K562 (cell line): ENCODE data around the gene CREB5. TPM values are rescaled to one million over a fixed set of nuclear protein-coding genes. Genes with fewer than 3 reads are reported as not detected.

Experiments used
- ATAC-seq: fragments of 200-7000 bp; cut with Tn5 transposase; 3 replicates; pipeline ENCODE4 v1.9.1; 2020; ENCODE audit warnings: moderate library complexity
- BruUV-seq: library from RNA; stranded (reverse); fragments of 400-500 nt; replicated peaks from 2 replicates; lab custom pipeline; 2021; lab: Mats Ljungman, UMichigan
- CTCF ChIA-PET: fragments of 300-600 bp; formaldehyde crosslinking; extraction: SDS; loops from one replicate; lab custom pipeline; 2021; ENCODE audit warnings: low intra/inter-chr PET ratio; lab: Yijun Ruan, JAX
- POLR2A ChIA-PET: fragments of 300-600, 350-650 bp; sonication (Branson Sonifier 250); formaldehyde crosslinking; extraction: SDS; loops from one replicate; lab custom pipeline; 2021; ENCODE audit warnings: antibody characterized with exemption, inconsistent platforms; lab: Yijun Ruan, JAX
- DNase-seq, 4 experiments: peaks; one replicate each; pipeline versions ENCODE4 v3.0.0 to v3.0.0-alpha.2; 2011 to 2018; ENCODE audit warnings: low spot score in 3 of 4, mixed read lengths in 3 of 4; ENCODE audit errors: extremely low read depth in 1 of 4
- FAIRE-seq: peaks from 2 replicates; lab custom pipeline; 2011; peaks lifted over from hg19 to GRCh38; lab: Jason Lieb, UNC
- H2AFZ ChIP-seq: 2 replicates; pipeline ENCODE4 v1.6.0; 2011; ENCODE audit warnings: low read depth, low read length, control low read depth, inconsistent platforms
- H3K27ac ChIP-seq: fragments of 200-600 bp; 3 replicates; pipeline ENCODE4 v1.8.0; 2011; ENCODE audit warnings: low read depth, mild to moderate bottlenecking, control low read depth, inconsistent platforms, low read length, moderate library complexity, mixed read lengths; ENCODE audit errors: extremely low read depth
- H3K27me3 ChIP-seq, 2 experiments: fragments of 300-600 bp in 1 of 2; 2 replicates in 1 of 2; 3 replicates in 1 of 2; pipeline versions ENCODE4 v1.6.0 to v1.8.0; 2011; ENCODE audit warnings: inconsistent platforms in 2 of 2, low read length in 2 of 2, mild to moderate bottlenecking in 1 of 2, mixed read lengths in 1 of 2, moderate library complexity in 1 of 2; ENCODE audit not compliant: control insufficient read depth in 2 of 2, insufficient read depth in 2 of 2
- H3K36me3 ChIP-seq: fragments of 300-600 bp; 3 replicates; pipeline ENCODE4 v1.8.0; 2011; ENCODE audit warnings: mild to moderate bottlenecking, low read length, inconsistent platforms; ENCODE audit not compliant: control insufficient read depth, insufficient read depth
- H3K4me1 ChIP-seq, 2 experiments: fragments of 200-600 bp in 1 of 2; replicated peaks in 1 of 2; 2 replicates in 1 of 2; 3 replicates in 1 of 2; pipeline versions ENCODE4 v1.5.1 to v1.8.0; 2011; ENCODE audit warnings: inconsistent platforms in 2 of 2, low read length in 2 of 2, mild to moderate bottlenecking in 1 of 2, mixed read lengths in 1 of 2, moderate library complexity in 1 of 2; ENCODE audit not compliant: control insufficient read depth in 2 of 2, insufficient read depth in 2 of 2
- H3K4me2 ChIP-seq: 2 replicates; pipeline ENCODE4 v1.6.1; 2011; ENCODE audit warnings: low read length, control low read depth, inconsistent platforms, mixed read lengths; ENCODE audit not compliant: insufficient read depth
- H3K4me3 ChIP-seq: fragments of 200-600 bp; sonication (generic), shearing (Covaris generic); 2 replicates; pipeline ENCODE4 v1.5.1; 2016; ENCODE audit warnings: control low read depth, inconsistent platforms
- H3K79me2 ChIP-seq: fragments of 200-600 bp; 3 replicates; pipeline ENCODE4 v1.8.0; 2011; ENCODE audit warnings: low read length, inconsistent platforms; ENCODE audit not compliant: control insufficient read depth, insufficient read depth
- H3K9ac ChIP-seq, 2 experiments: 2 replicates each; pipeline versions ENCODE4 v1.6.0 to v1.6.1; 2011; ENCODE audit warnings: low read depth in 2 of 2, low read length in 2 of 2, control low read depth in 1 of 2, inconsistent platforms in 1 of 2, mild to moderate bottlenecking in 1 of 2, mixed read lengths in 1 of 2; ENCODE audit not compliant: insufficient read depth in 1 of 2
- H3K9me1 ChIP-seq: one replicate; pipeline ENCODE4 v1.6.0; 2011; ENCODE audit warnings: inconsistent platforms, mild to moderate bottlenecking, low read length, moderate library complexity; ENCODE audit not compliant: control insufficient read depth, insufficient read depth
- H3K9me3 ChIP-seq: replicated peaks from 2 replicates; pipeline ENCODE4 v1.5.1; 2011; ENCODE audit warnings: low read depth, low read length, inconsistent platforms; ENCODE audit not compliant: control insufficient read depth, insufficient read depth
- H4K20me1 ChIP-seq: replicated peaks from 2 replicates; pipeline ENCODE4 v1.6.1; 2011; ENCODE audit warnings: low read length, inconsistent platforms, mixed read lengths; ENCODE audit not compliant: control insufficient read depth, insufficient read depth
- BCL6 ChIP-seq: fragments of 250-450 bp; sonication (Bioruptor Pico); IDR thresholded peaks from 2 replicates; pipeline ENCODE4 v1.4.0; 2020
- BCOR ChIP-seq: fragments of 450-650 bp; IDR thresholded peaks from 2 replicates; pipeline ENCODE4 v1.6.1; 2016
- EP400 ChIP-seq: fragments of 450-650 bp; IDR thresholded peaks from 2 replicates; pipeline ENCODE4 v1.6.1; 2017; ENCODE audit warnings: antibody characterized with exemption, mild to moderate bottlenecking, moderate library complexity
- EZH2 ChIP-seq: IDR thresholded peaks from 2 replicates; pipeline ENCODE4 v1.6.1; 2012; ENCODE audit warnings: low read depth, mild to moderate bottlenecking, inconsistent platforms, low read length, borderline replicate concordance
- FOS ChIP-seq: IDR thresholded peaks from 3 replicates; pipeline ENCODE4 v1.6.1; 2011; ENCODE audit not compliant: insufficient read length; ENCODE audit errors: extremely low read depth
- HINFP ChIP-seq: fragments of 450-650 bp; conservative IDR thresholded peaks from 2 replicates; pipeline ENCODE4 v1.6.1; 2016; ENCODE audit warnings: missing genetic modification characterization, low read depth, mild to moderate bottlenecking, control low read depth, missing compliant biosample characterization
- NFE2L1 ChIP-seq: fragments of 450-650 bp; IDR thresholded peaks from 2 replicates; pipeline ENCODE4 v1.6.1; 2016; ENCODE audit warnings: missing genetic modification characterization, low read depth, mild to moderate bottlenecking, missing compliant biosample characterization, moderate library complexity, borderline replicate concordance
- POLR2B ChIP-seq: fragments of 450-650 bp; IDR thresholded peaks from 2 replicates; pipeline ENCODE4 v1.6.1; 2018; ENCODE audit warnings: low read depth; ENCODE audit not compliant: partially characterized antibody
- RFX5 ChIP-seq: IDR thresholded peaks from 2 replicates; pipeline ENCODE4 v1.6.1; 2011; ENCODE audit warnings: low read depth, mild to moderate bottlenecking, improper control_type of control experiment, low read length
- STAG1 ChIP-seq: sonication (generic); formaldehyde crosslinking; IDR thresholded peaks from 2 replicates; pipeline ENCODE4 v1.5.0; 2020; ENCODE audit warnings: missing genetic modification reagents, borderline replicate concordance
- ZBED1 ChIP-seq: IDR thresholded peaks from 2 replicates; pipeline ENCODE4 v1.6.1; 2014
- ZNF76 ChIP-seq: fragments of 250-450 bp; sonication (Bioruptor Pico); IDR thresholded peaks from 2 replicates; pipeline ENCODE4 v1.4.0; 2020; ENCODE audit warnings: mild to moderate bottlenecking, moderate library complexity, borderline replicate concordance
- ZNF785 ChIP-seq: fragments of 250-450 bp; sonication (Bioruptor Pico); IDR thresholded peaks from 2 replicates; pipeline ENCODE4 v1.4.0; 2020; ENCODE audit warnings: mild to moderate bottlenecking
- WGBS: fragments of 100-300 bp; shearing (Covaris generic); methylation state at CpG from one replicate; pipeline ENCODE4 v1.1.6; 2016; ENCODE audit warnings: low coverage, mixed read lengths; ENCODE audit not compliant: insufficient coverage; ENCODE audit errors: missing lambda C conversion rate; 5-methylcytosine and 5-hydroxymethylcytosine counted together
- in situ Hi-C: fragments of 300-500 bp; cut with MboI; formaldehyde crosslinking; loops from 4 replicates; pipeline ENCODE4 v1.15.0; 2018; ENCODE audit warnings: inconsistent platforms, mixed read lengths
- intact Hi-C: fragments of 100-400 bp; cut with micrococcal nuclease; formaldehyde crosslinking; loops from 2 replicates; pipeline ENCODE4 v1.14.2; 2022
- polyA plus RNA-seq, 8 experiments: library from polyadenylated mRNA; depleted of rRNA in 4 of 8; stranded (reverse) in 5 of 8; unstranded in 3 of 8; fragments of >200 nt; fragmentation: Nextera tagmentation in 2 of 8; fragmentation: Illumina TruSeq in 1 of 8; extraction: Ambion mirVana in 2 of 8; extraction: Trizol in 1 of 8; gene quantifications; 2 replicates each; pipeline versions ENCODE4 v1.2.1 to v1.2.3, GENCODE V29; 2011 to 2014; ENCODE audit warnings: inconsistent platforms in 1 of 8, missing spikeins in 1 of 8
- total RNA-seq, 7 experiments: library from RNA; depleted of rRNA in 6 of 7; stranded (reverse); fragments of >200 nt in 6 of 7; fragmentation: Illumina TruSeq in 2 of 7; extraction: Trizol in 2 of 7; gene quantifications; 2 replicates each; pipeline versions ENCODE4 v1.2.1 to v1.2.3, GENCODE V29; 2011 to 2021; ENCODE audit warnings: low replicate concordance in 1 of 7

CREB5 gene
- total and polyA plus RNA-seq, 9 of the 15 experiments (the other 6 are each of a cell fraction or from before 2014, with no cell fraction given): 0.33 to 6.4 (median 1.8) TPM

GRCh38 chr7:28874001-28874400 is 461.7 kb downstream of the CREB5 start:
- TF ChIP-seq ZBED1 (no peak), NFE2L1 (no peak), BCL6 (no peak), STAG1 (CRISPR knock-in tag) (no peak), EP400 (no peak), RFX5 (no peak), ZNF785 (CRISPR knock-in tag) (no peak), ZNF76 (CRISPR knock-in tag) (no peak), BCOR (no peak), POLR2B (no peak), HINFP (tag) (no peak), FOS (no peak), EZH2 (no peak)

More at GRCh38 chr7:28874001-28874400, 461.7 kb downstream of the CREB5 start:
- Histone ChIP-seq H3K4me3 (no peak overlapping the region), H4K20me1 (no peaks in the 10 kb centered on the region), H3K27ac (no peak overlapping the region), H3K9me3 (no peaks in the 10 kb centered on the region), H3K36me3 (no peaks in the 10 kb centered on the region), H3K79me2 (no peaks in the 10 kb centered on the region), H3K27me3 (no peaks in the 10 kb centered on the region), H3K4me1 (no peaks in the 10 kb centered on the region), H3K9me1 (no peaks in the 10 kb centered on the region), H2AFZ (no peak overlapping the region), H3K4me2 (no peak overlapping the region), H3K9ac (no peak overlapping the region)
- intact Hi-C loops (no loop called here), in situ Hi-C loops (no loop called here)
- DNase-seq (no peak), ATAC-seq (no peak), FAIRE-seq (no peak)
- BruUV-seq: no TSS peak
- CTCF ChIA-PET: no interaction called here
- 0% methylated on average over 1 of the region's 1 CpG for WGBS
- POLR2A ChIA-PET: no interaction called here

Other genes with a start within 250 kb of the CREB5 start
- gene JAZF1, start 231.7 kb upstream of the CREB5 start, total RNA-seq (2014; rRNA removed): 0.04 TPM in 1 of 2 replicates, not detected in the other
- 0.19 TPM in 1 of 2 replicates, not detected in the other for gene JAZF1, start 231.7 kb upstream of the CREB5 start, total RNA-seq (2014; rRNA removed; fragmentation: Illumina TruSeq; extraction: Trizol)
- gene JAZF1, start 231.7 kb upstream of the CREB5 start, total RNA-seq (2015; rRNA removed; fragmentation: Illumina TruSeq; extraction: Trizol): 0.04 TPM in 1 of 2 replicates, not detected in the other
- gene JAZF1, start 231.7 kb upstream of the CREB5 start, total RNA-seq (2021): 0.20 and 0.64 TPM in 2 replicates
- 0.06 and 0.11 TPM in 2 replicates for gene JAZF1, start 231.7 kb upstream of the CREB5 start, polyA plus RNA-seq (2011; rRNA removed)
- gene JAZF1, start 231.7 kb upstream of the CREB5 start, polyA plus RNA-seq (2014; fragmentation: Illumina TruSeq; extraction: Trizol): 0.19 and 0.24 TPM in 2 replicates
- gene JAZF1, start 231.7 kb upstream of the CREB5 start, polyA plus RNA-seq (2014; fragmentation: Nextera tagmentation; extraction: Ambion mirVana): under 1 TPM; 0.08 to 0.13 TPM
- gene JAZF1, start 231.7 kb upstream of the CREB5 start, polyA plus RNA-seq (2014; rRNA removed): not detected in 2 replicates